Sigmoid colon (tissue), 4 donors: ENCODE measurements around the gene TOP1.

Source experiments
- EP300 ChIP-seq, 4 donors: sonication (generic); formaldehyde crosslinking; IDR thresholded peaks; one replicate each; pipeline ENCODE4 v1.6.1; 2017; ENCODE audit warnings: antibody characterized with exemption in 4 of 4
- POLR2A ChIP-seq, 2 donors: fragments of 450-650 bp; IDR thresholded peaks; one replicate each; pipeline ENCODE4 v1.6.1; 2016; ENCODE audit warnings: antibody characterized with exemption in 2 of 2, mild to moderate bottlenecking in 2 of 2, moderate library complexity in 2 of 2
- TF ChIP-seq, protein P1 (sequence below), 4 experiments: fragments of 450-650 bp in 3 of 4; fragments of 200-600 bp in 1 of 4; IDR thresholded peaks; one replicate each; pipeline ENCODE4 v1.5.1; 2016 to 2019; ENCODE audit warnings: antibody characterized with exemption in 4 of 4, mild to moderate bottlenecking in 3 of 4, moderate library complexity in 2 of 4

DNA sequence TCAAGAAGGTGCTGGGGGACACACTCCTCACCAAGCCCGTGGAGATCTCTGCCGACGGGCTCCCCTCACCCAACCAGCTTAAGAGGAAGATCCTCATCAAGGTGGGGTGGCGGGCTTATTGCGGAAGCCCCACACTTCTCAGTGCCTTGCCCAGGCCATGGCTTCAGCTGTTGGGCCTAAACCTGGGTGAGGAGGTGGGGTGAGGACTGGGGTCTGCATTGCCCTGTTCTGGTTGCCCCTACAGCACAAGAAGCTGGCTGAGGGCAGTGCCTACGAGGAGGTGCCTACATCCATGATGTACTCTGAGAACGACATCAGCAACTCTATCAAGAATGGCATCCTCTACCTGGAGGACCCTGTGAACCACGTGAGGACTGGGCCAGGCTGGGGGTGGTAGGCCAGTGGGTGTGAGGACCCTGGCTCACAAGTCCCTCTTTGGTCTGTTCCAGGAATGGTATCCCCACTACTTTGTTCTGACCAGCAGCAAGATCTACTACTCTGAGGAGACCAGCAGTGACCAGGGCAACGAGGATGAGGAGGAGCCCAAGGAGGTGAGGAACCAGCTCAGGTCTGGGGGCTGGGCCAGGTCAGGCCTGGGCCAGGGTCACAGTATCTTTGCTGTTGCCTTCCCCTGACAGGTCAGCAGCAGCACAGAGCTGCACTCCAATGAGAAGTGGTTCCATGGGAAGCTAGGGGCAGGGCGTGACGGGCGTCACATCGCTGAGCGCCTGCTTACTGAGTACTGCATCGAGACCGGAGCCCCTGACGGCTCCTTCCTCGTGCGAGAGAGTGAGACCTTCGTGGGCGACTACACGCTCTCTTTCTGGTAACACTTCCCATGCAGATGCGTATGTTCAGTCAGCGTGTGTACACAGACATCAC is 136.6 kb downstream of the TOP1 start:
- TF ChIP-seq EP300 (IDR thresholded peaks at IDR 0.05) (no peak), POLR2A (IDR thresholded peaks at IDR 0.05) (no peak)
- TF ChIP-seq, protein P1, sequence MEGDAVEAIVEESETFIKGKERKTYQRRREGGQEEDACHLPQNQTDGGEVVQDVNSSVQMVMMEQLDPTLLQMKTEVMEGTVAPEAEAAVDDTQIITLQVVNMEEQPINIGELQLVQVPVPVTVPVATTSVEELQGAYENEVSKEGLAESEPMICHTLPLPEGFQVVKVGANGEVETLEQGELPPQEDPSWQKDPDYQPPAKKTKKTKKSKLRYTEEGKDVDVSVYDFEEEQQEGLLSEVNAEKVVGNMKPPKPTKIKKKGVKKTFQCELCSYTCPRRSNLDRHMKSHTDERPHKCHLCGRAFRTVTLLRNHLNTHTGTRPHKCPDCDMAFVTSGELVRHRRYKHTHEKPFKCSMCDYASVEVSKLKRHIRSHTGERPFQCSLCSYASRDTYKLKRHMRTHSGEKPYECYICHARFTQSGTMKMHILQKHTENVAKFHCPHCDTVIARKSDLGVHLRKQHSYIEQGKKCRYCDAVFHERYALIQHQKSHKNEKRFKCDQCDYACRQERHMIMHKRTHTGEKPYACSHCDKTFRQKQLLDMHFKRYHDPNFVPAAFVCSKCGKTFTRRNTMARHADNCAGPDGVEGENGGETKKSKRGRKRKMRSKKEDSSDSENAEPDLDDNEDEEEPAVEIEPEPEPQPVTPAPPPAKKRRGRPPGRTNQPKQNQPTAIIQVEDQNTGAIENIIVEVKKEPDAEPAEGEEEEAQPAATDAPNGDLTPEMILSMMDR (IDR thresholded peaks at IDR 0.05): no peak
